HG03045 (cell line): ENCODE results near the gene HIGD1A.

Experiments
- ATAC-seq: cut with Tn5 transposase; IDR thresholded peaks from one replicate; pipeline ENCODE4 v1.9.1; 2021; ENCODE audit warnings: mild to moderate bottlenecking, moderate library complexity; ENCODE audit not compliant: unreplicated experiment

Gene HIGD1A

GRCh38 chr3:42762046-42762724 lies 42.1 kb downstream of the HIGD1A start:
- no peak for ATAC-seq

- no peak for ATAC-seq
Measured at GRCh38 chr3:42758126-42758525, 46.2 kb downstream of the HIGD1A start.

- ATAC-seq: no peak
Measured at GRCh38 chr3:42756681-42757213, 47.5 kb downstream of the HIGD1A start.

- ATAC-seq: no peak
Measured at GRCh38 chr3:42755681-42756578, 48.4 kb downstream of the HIGD1A start.

GRCh38 chr3:42753757-42754156 lies 50.5 kb downstream of the HIGD1A start:
- no peak for ATAC-seq

- ATAC-seq: no peak
Measured at GRCh38 chr3:42752961-42753360, 51.3 kb downstream of the HIGD1A start.

GRCh38 chr3:42752441-42752840 lies 51.8 kb downstream of the HIGD1A start:
- ATAC-seq: no peak

- ATAC-seq: no peak
Measured at GRCh38 chr3:42751609-42752008, 52.7 kb downstream of the HIGD1A start.

GRCh38 chr3:42750834-42751233 lies 53.5 kb downstream of the HIGD1A start:
- no peak for ATAC-seq

- no peak for ATAC-seq
Measured at GRCh38 chr3:42749753-42750231, 54.5 kb downstream of the HIGD1A start.

- no peak for ATAC-seq
Measured at GRCh38 chr3:42749025-42749752, 55.1 kb downstream of the HIGD1A start.

GRCh38 chr3:42747581-42747980 lies 56.7 kb downstream of the HIGD1A start:
- ATAC-seq: no peak

- ATAC-seq: no peak
Measured at GRCh38 chr3:42746455-42747450, 57.5 kb downstream of the HIGD1A start.

- ATAC-seq: no peak
Measured at GRCh38 chr3:42745776-42746454, 58.4 kb downstream of the HIGD1A start.

GRCh38 chr3:42745291-42745745 lies 59.0 kb downstream of the HIGD1A start:
- no peak for ATAC-seq

- ATAC-seq: no peak
Measured at GRCh38 chr3:42743204-42743995, 60.9 kb downstream of the HIGD1A start.

- no peak for ATAC-seq
Measured at GRCh38 chr3:42742688-42743087, 61.6 kb downstream of the HIGD1A start.

GRCh38 chr3:42742259-42742658 lies 62.0 kb downstream of the HIGD1A start:
- ATAC-seq: no peak
